HepG2 (cell line): ENCODE results near the gene ACOT8. TPM values are rescaled to one million over a fixed set of nuclear protein-coding genes. Genes with fewer than 3 reads are reported as not detected.

Source experiments
- ATAC-seq: fragments of 200-7000 bp; cut with Tn5 transposase; 3 replicates; pipeline ENCODE4 v1.9.1; 2020; ENCODE audit warnings: mild to moderate bottlenecking, moderate library complexity
- BruUV-seq: library from RNA; stranded (reverse); fragments of 400-500 nt; replicated peaks from 2 replicates; lab custom pipeline; 2021; lab: Mats Ljungman, UMichigan
- CTCF ChIA-PET: fragments of 300-600 bp; formaldehyde crosslinking; extraction: SDS; loops from one replicate; lab custom pipeline; 2021; ENCODE audit warnings: low total read pairs, inconsistent platforms, low intra/inter-chr PET ratio; lab: Yijun Ruan, JAX
- POLR2A ChIA-PET: fragments of 350-600 bp; sonication (Branson Sonifier 250); formaldehyde crosslinking; loops from one replicate; lab custom pipeline; 2020; ENCODE audit warnings: antibody characterized with exemption, inconsistent platforms; lab: Yijun Ruan, JAX
- DNase-seq: peaks from one replicate; pipeline ENCODE4 v3.0.0-alpha.2; 2015; ENCODE audit warnings: low spot score
- FAIRE-seq: peaks from 3 replicates; lab custom pipeline; 2011; peaks lifted over from hg19 to GRCh38; lab: Jason Lieb, UNC
- H2AFZ ChIP-seq: one replicate; pipeline ENCODE4 v1.6.1; 2011; ENCODE audit warnings: low read length, inconsistent platforms
- H3K27ac ChIP-seq: fragments of 300-600 bp; 3 replicates; pipeline ENCODE4 v1.8.0; 2011; ENCODE audit warnings: mixed run types, mild to moderate bottlenecking, mixed read lengths, low read length, inconsistent platforms; ENCODE audit not compliant: insufficient read depth; ENCODE audit errors: extremely low read length
- H3K27me3 ChIP-seq, 2 experiments: fragments of 200-600 bp in 1 of 2; 2 replicates in 1 of 2; 3 replicates in 1 of 2; pipeline versions ENCODE4 v1.6.0 to v1.8.0; 2011; ENCODE audit warnings: low read length in 2 of 2, mild to moderate bottlenecking in 2 of 2, moderate library complexity in 2 of 2, inconsistent platforms in 1 of 2; ENCODE audit not compliant: insufficient read depth in 2 of 2, control insufficient read depth in 1 of 2
- H3K36me3 ChIP-seq, 2 experiments: fragments of 200-600 bp in 1 of 2; replicated peaks in 1 of 2; 2 replicates in 1 of 2; 3 replicates in 1 of 2; pipeline versions ENCODE4 v1.5.1 to v1.8.0; 2011; ENCODE audit warnings: low read length in 2 of 2, inconsistent platforms in 1 of 2; ENCODE audit not compliant: insufficient read depth in 2 of 2, control insufficient read depth in 1 of 2
- H3K4me1 ChIP-seq: 2 replicates; pipeline ENCODE4 v1.5.1; 2012; ENCODE audit warnings: low read length, inconsistent platforms; ENCODE audit not compliant: insufficient read depth
- H3K4me2 ChIP-seq: 2 replicates; pipeline ENCODE4 v1.6.0; 2011; ENCODE audit warnings: low read depth, low read length, inconsistent platforms
- H3K4me3 ChIP-seq, 3 experiments: fragments of 200-600 bp in 1 of 3; sonication (generic), shearing (Covaris generic) in 1 of 3; replicated peaks in 1 of 3; 2 replicates each; pipeline ENCODE4 v1.5.1; 2011 to 2016; ENCODE audit warnings: low read length in 3 of 3, inconsistent platforms in 2 of 3, low read depth in 2 of 3, mild to moderate bottlenecking in 2 of 3, control low read depth in 1 of 3, mixed read lengths in 1 of 3; ENCODE audit not compliant: insufficient read depth in 1 of 3
- H3K79me2 ChIP-seq: one replicate; pipeline ENCODE4 v1.6.1; 2011; ENCODE audit warnings: low read length, inconsistent platforms; ENCODE audit not compliant: insufficient read depth
- H3K9ac ChIP-seq: 2 replicates; pipeline ENCODE4 v1.6.0; 2011; ENCODE audit warnings: mild to moderate bottlenecking, low read depth, low read length, inconsistent platforms; ENCODE audit not compliant: insufficient read depth
- H3K9me3 ChIP-seq: 2 replicates; pipeline ENCODE4 v1.5.1; 2012; ENCODE audit warnings: mild to moderate bottlenecking, low read length
- H4K20me1 ChIP-seq: 2 replicates; pipeline ENCODE4 v1.6.0; 2011; ENCODE audit warnings: inconsistent platforms, mild to moderate bottlenecking, low read length, moderate library complexity; ENCODE audit not compliant: insufficient read depth
- FOXP4 ChIP-seq: sonication (generic); formaldehyde crosslinking; IDR thresholded peaks from 2 replicates; pipeline ENCODE4 v1.4.0; 2020; ENCODE audit warnings: missing genetic modification reagents
- GPBP1L1 ChIP-seq: sonication (generic); formaldehyde crosslinking; IDR thresholded peaks from 2 replicates; pipeline ENCODE4 v1.5.0; 2020; ENCODE audit warnings: mild to moderate bottlenecking, missing genetic modification reagents
- HNRNPK ChIP-seq: fragments of 200-400 bp; formaldehyde crosslinking; IDR thresholded peaks from 2 replicates; pipeline ENCODE4 v1.6.1; 2018; ENCODE audit warnings: low read length, low read depth, moderate library complexity, mild to moderate bottlenecking; ENCODE audit not compliant: poor library complexity, severe bottlenecking
- JUND ChIP-seq: sonication (generic); formaldehyde crosslinking; IDR thresholded peaks from 2 replicates; pipeline ENCODE4 v1.8.0; 2022; ENCODE audit warnings: mild to moderate bottlenecking, missing genetic modification reagents
- MED13 ChIP-seq: sonication (generic); formaldehyde crosslinking; IDR thresholded peaks from 2 replicates; pipeline ENCODE4 v1.5.0; 2020; ENCODE audit warnings: missing genetic modification reagents
- MIXL1 ChIP-seq: IDR thresholded peaks from 2 replicates; pipeline ENCODE4 v1.6.1; 2016
- MTF1 ChIP-seq: sonication (generic); formaldehyde crosslinking; IDR thresholded peaks from 2 replicates; pipeline ENCODE4 v1.5.0; 2020; ENCODE audit warnings: missing genetic modification reagents
- MYC ChIP-seq: sonication (generic); formaldehyde crosslinking; IDR thresholded peaks from 2 replicates; pipeline ENCODE4 v1.9.0; 2021; ENCODE audit warnings: missing genetic modification reagents, borderline replicate concordance
- RFX5 ChIP-seq: IDR thresholded peaks from 2 replicates; pipeline ENCODE4 v1.6.1; 2011; ENCODE audit warnings: low read depth, low read length, improper control_type of control experiment
- SIN3A ChIP-seq: IDR thresholded peaks from 2 replicates; pipeline ENCODE4 v1.6.1; 2011; ENCODE audit warnings: low read depth, mild to moderate bottlenecking, control low read depth, low read length, borderline replicate concordance
- SOX6 ChIP-seq, 2 experiments: fragments of 450-650 bp in 1 of 2; sonication (generic) in 1 of 2; formaldehyde crosslinking in 1 of 2; IDR thresholded peaks; 2 replicates each; pipeline versions ENCODE4 v1.4.0 to v1.6.1; 2017 to 2020; ENCODE audit warnings: antibody characterized with exemption in 1 of 2, mild to moderate bottlenecking in 1 of 2, missing genetic modification reagents in 1 of 2
- TCF7 ChIP-seq: sonication (generic); IDR thresholded peaks from 2 replicates; pipeline ENCODE4 v1.6.1; 2016; ENCODE audit warnings: antibody characterized with exemption, low read depth
- ZBTB37 ChIP-seq: sonication (generic); formaldehyde crosslinking; IDR thresholded peaks from 2 replicates; pipeline ENCODE4 v1.4.0; 2020; ENCODE audit warnings: mild to moderate bottlenecking, missing genetic modification reagents
- ZNF619 ChIP-seq: sonication (generic); formaldehyde crosslinking; IDR thresholded peaks from 2 replicates; pipeline ENCODE4 v1.4.0; 2020; ENCODE audit warnings: mild to moderate bottlenecking, missing genetic modification reagents
- ZNF766 ChIP-seq: sonication (generic); formaldehyde crosslinking; IDR thresholded peaks from 2 replicates; pipeline ENCODE4 v1.5.0; 2020; ENCODE audit warnings: missing genetic modification reagents, borderline replicate concordance
- ZNF816 ChIP-seq: sonication (generic); formaldehyde crosslinking; IDR thresholded peaks from 2 replicates; pipeline ENCODE4 v1.8.0; 2022; ENCODE audit warnings: missing genetic modification reagents, mild to moderate bottlenecking, borderline replicate concordance
- WGBS: methylation state at CpG from one replicate; pipeline ENCODE4 v1.1.6; 2017; ENCODE audit warnings: low lambda C conversion rate; 5-methylcytosine and 5-hydroxymethylcytosine counted together
- in situ Hi-C: cut with HindIII; loops from 2 replicates; pipeline ENCODE4 v1.10.0; 2017; ENCODE audit warnings: low pct_unique_long_range_greater_than_20kb; ENCODE audit not compliant: extremely low pct_ligation_motif_present
- intact Hi-C: fragments of 100-400 bp; cut with micrococcal nuclease; formaldehyde crosslinking; loops from one replicate; pipeline ENCODE4 v1.10.0; 2022; ENCODE audit not compliant: unreplicated experiment
- polyA plus RNA-seq, 8 experiments: library from polyadenylated mRNA; depleted of rRNA in 3 of 8; stranded (reverse) in 7 of 8; unstranded in 1 of 8; fragments of >200 nt; fragmentation: Illumina TruSeq in 4 of 8; extraction: Trizol in 4 of 8; gene quantifications; 2 replicates each; pipeline versions ENCODE4 v1.2.1 to v1.2.3, GENCODE V29; 2011 to 2016; ENCODE audit warnings: low read depth in 4 of 8, missing spikeins in 1 of 8, mixed read lengths in 1 of 8; ENCODE audit not compliant: insufficient read depth in 1 of 8
- total RNA-seq, 5 experiments: library from RNA; depleted of rRNA; stranded (reverse); fragments of >200 nt; fragmentation: Illumina TruSeq; extraction: Trizol; gene quantifications; 2 replicates each; pipeline ENCODE4 v1.2.3, GENCODE V29; 2016; ENCODE audit warnings: low read depth in 1 of 5

The ACOT8 gene
- total and polyA plus RNA-seq, 2 of the 13 experiments (the other 11 are each of a cell fraction or from before 2014, with no cell fraction given): 31.4 to 45.5 TPM

DNA sequence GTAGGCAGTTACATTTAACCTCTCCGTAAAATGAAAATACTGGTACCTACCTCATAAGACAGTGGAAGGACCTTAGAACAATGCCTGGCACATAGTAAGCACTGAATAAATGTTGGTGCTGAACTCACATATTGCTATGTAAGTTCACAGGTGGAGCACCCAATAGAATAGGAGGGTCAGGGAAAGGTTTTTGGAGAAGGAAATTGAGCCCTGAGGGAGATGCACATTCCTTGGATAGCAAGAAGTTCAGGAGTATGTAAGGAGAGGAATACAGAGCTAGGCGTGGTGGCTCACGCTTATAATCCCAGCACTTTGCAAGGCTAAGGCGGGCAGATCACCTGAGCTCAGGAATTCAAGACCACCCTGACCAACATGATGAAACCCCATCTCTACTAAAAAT is 37.7 kb downstream of the ACOT8 start:
- no peak for DNase-seq
- intact Hi-C loops (no loop called here), in situ Hi-C loops (no loop called here)
- Histone ChIP-seq H3K9ac (no peak overlapping the region), H3K4me2 (no peak overlapping the region), H3K9me3 (no peaks in the 10 kb centered on the region), H3K27ac (no peak overlapping the region), H3K79me2 (peaks cover under 1% of the 10 kb centered on the region), H3K36me3 (peaks cover 4 to 10% of the 10 kb centered on the region in 2 experiments), H3K4me1 (peaks cover 34% of the 10 kb centered on the region), H4K20me1 (no peaks in the 10 kb centered on the region), H2AFZ (no peak overlapping the region), H3K4me3 (no peak overlapping the region)
- no peak for ATAC-seq
- no peak for FAIRE-seq
- ChIA-PET POLR2A (no interaction called here), CTCF (no interaction called here)
- WGBS: 93% methylated on average over 4 of the region's 4 CpGs
- no TSS peak for BruUV-seq
- TF ChIP-seq GPBP1L1 (CRISPR knock-in tag) (no peak), SIN3A (no peak), ZNF816 (CRISPR knock-in tag) (no peak), ZNF766 (CRISPR knock-in tag) (no peak), ZBTB37 (CRISPR knock-in tag) (no peak), FOXP4 (CRISPR knock-in tag) (no peak), MIXL1 (no peak), RFX5 (no peak), JUND (CRISPR knock-in tag) (no peak), MED13 (CRISPR knock-in tag) (no peak), MYC (no peak), HNRNPK (no peak), MTF1 (CRISPR knock-in tag) (no peak), TCF7 (no peak), ZNF619 (no peak), SOX6 (IDR thresholded peaks at IDR 0.05) (no peak), SOX6 (CRISPR knock-in tag; IDR thresholded peaks at IDR 0.05) (no peak)
- TF ChIP-seq, all 625 proteins: peak for 0
- no peaks in the 10 kb centered on the region for H3K27me3 ChIP-seq
